SU-DHL-6 (cell line): ENCODE data around the gene PDE4D.

Experiments
- EZH2phosphoT487 ChIP-seq: fragments of 200-600 bp; sonication (generic), shearing (Covaris generic); conservative IDR thresholded peaks from 2 replicates; pipeline ENCODE4 v1.6.1; 2018; ENCODE audit warnings: mild to moderate bottlenecking, antibody characterized with exemption, low read length, moderate library complexity, mixed read lengths
- TF ChIP-seq, protein P1 (sequence below): fragments of 200-600 bp; sonication (generic); IDR thresholded peaks from one replicate; pipeline ENCODE4 v1.5.1; 2017; ENCODE audit warnings: antibody characterized with exemption, mild to moderate bottlenecking, low read length, moderate library complexity; ENCODE audit not compliant: insufficient read depth, poor library complexity, severe bottlenecking

DNA sequence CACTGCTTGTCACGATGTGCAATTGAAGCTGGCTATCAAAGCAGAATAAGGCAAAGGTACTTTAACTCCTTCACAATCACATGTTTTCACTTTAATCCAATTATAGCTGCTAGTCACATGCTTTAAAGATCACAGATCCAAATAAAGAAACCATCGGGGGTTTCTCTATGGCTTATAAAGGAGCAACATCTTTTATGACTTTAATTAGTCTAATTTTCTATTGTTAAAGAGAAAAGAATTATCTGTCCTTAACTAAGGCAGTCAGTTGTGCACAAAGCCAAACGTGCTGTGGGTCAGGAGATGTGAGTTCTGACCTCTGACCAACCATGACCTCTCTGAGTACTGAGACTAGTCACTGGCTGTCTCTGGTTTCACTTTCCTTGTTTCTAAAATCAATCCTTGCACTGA lies 749.6 kb downstream of the PDE4D start:
- TF ChIP-seq, protein P1, sequence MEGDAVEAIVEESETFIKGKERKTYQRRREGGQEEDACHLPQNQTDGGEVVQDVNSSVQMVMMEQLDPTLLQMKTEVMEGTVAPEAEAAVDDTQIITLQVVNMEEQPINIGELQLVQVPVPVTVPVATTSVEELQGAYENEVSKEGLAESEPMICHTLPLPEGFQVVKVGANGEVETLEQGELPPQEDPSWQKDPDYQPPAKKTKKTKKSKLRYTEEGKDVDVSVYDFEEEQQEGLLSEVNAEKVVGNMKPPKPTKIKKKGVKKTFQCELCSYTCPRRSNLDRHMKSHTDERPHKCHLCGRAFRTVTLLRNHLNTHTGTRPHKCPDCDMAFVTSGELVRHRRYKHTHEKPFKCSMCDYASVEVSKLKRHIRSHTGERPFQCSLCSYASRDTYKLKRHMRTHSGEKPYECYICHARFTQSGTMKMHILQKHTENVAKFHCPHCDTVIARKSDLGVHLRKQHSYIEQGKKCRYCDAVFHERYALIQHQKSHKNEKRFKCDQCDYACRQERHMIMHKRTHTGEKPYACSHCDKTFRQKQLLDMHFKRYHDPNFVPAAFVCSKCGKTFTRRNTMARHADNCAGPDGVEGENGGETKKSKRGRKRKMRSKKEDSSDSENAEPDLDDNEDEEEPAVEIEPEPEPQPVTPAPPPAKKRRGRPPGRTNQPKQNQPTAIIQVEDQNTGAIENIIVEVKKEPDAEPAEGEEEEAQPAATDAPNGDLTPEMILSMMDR = no peak
- no peak for TF ChIP-seq EZH2phosphoT487
